Tibial artery (tissue), 4 donors: ENCODE measurements around the gene EGF.

Source experiments
- DNase-seq, 2 donors: peaks; one replicate each; pipeline ENCODE4 v3.0.0-alpha.2; 2019
- H3K27ac ChIP-seq, 2 donors: fragments of 200-600 bp; sonication (generic) in 1 of 2; 1 replicate in 1 of 2; 2 replicates in 1 of 2; pipeline ENCODE4 v1.5.1; 2018 to 2019; ENCODE audit warnings: mild to moderate bottlenecking in 1 of 2
- H3K27me3 ChIP-seq, 2 donors: fragments of 200-600 bp; sonication (generic) in 1 of 2; one replicate each; pipeline versions ENCODE4 v1.5.1 to v1.6.0; 2016 to 2019
- H3K36me3 ChIP-seq, 3 donors: fragments of 200-600 bp; sonication (generic) in 2 of 3; one replicate each; pipeline ENCODE4 v1.5.1; 2016 to 2019; ENCODE audit warnings: mild to moderate bottlenecking in 2 of 3
- H3K4me1 ChIP-seq, 4 donors: fragments of 200-600 bp; sonication (generic) in 2 of 4; 1 replicate in 3 of 4; 2 replicates in 1 of 4; pipeline ENCODE4 v1.5.1; 2016 to 2019
- H3K4me3 ChIP-seq, 2 donors: fragments of 200-600 bp; sonication (generic) in 1 of 2; 1 replicate in 1 of 2; 2 replicates in 1 of 2; pipeline ENCODE4 v1.5.1; 2018 to 2019; ENCODE audit warnings: mild to moderate bottlenecking in 2 of 2
- H3K9me3 ChIP-seq, 3 donors: fragments of 200-600 bp; sonication (generic) in 1 of 3; one replicate each; pipeline ENCODE4 v1.5.1; 2016 to 2019
- CTCF ChIP-seq, 2 experiments: fragments of 200-600 bp in 1 of 2; fragments of 450-650 bp in 1 of 2; IDR thresholded peaks; one replicate each; pipeline ENCODE4 v1.5.1; 2017 to 2019; ENCODE audit warnings: antibody characterized with exemption in 2 of 2, mild to moderate bottlenecking in 1 of 2, moderate library complexity in 1 of 2
- intact Hi-C: fragments of 100-400 bp; cut with DNase I; formaldehyde crosslinking; loops from one replicate; pipeline ENCODE4 v1.15.0; 2023; ENCODE audit warnings: low total_unique reads

Gene EGF

GRCh38 chr4:110005461-110006056, 92.9 kb downstream of the EGF start:
- no peak for DNase-seq
- H3K27ac ChIP-seq: no peak overlapping the region
- intact Hi-C loops: no loop called here
- H3K36me3 ChIP-seq: no peaks in the 10 kb centered on the region
- TF ChIP-seq CTCF (IDR thresholded peaks at IDR 0.05): peak; percentile 48 to 64
- H3K4me3 ChIP-seq: no peak overlapping the region
- H3K4me1 ChIP-seq: no peaks in the 10 kb centered on the region
- H3K27me3 ChIP-seq: peaks cover 0 to 3% of the 10 kb centered on the region in 2 donors
- no peaks in the 10 kb centered on the region for H3K9me3 ChIP-seq

- no peaks in the 10 kb centered on the region for H3K4me1 ChIP-seq
- H3K4me3 ChIP-seq: no peak overlapping the region
- intact Hi-C loops: no loop called here
- TF ChIP-seq CTCF (IDR thresholded peaks at IDR 0.05): no peak
- H3K27me3 ChIP-seq: peaks cover 0 to 3% of the 10 kb centered on the region in 2 donors
- no peak for DNase-seq
- H3K36me3 ChIP-seq: no peaks in the 10 kb centered on the region
- no peak overlapping the region for H3K27ac ChIP-seq
- no peaks in the 10 kb centered on the region for H3K9me3 ChIP-seq
Observed at GRCh38 chr4:110007217-110007616, 94.5 kb downstream of the EGF start.

GRCh38 chr4:110008540-110008939, 95.9 kb downstream of the EGF start:
- H3K4me1 ChIP-seq: no peaks in the 10 kb centered on the region
- intact Hi-C loops: no loop called here
- TF ChIP-seq CTCF (IDR thresholded peaks at IDR 0.05): no peak

GRCh38 chr4:110009550-110009949, 96.9 kb downstream of the EGF start:
- TF ChIP-seq CTCF (IDR thresholded peaks at IDR 0.05): no peak
- H3K4me3 ChIP-seq: no peak overlapping the region
- no peaks in the 10 kb centered on the region for H3K36me3 ChIP-seq
- no peak for DNase-seq
- H3K9me3 ChIP-seq: no peaks in the 10 kb centered on the region
- intact Hi-C loops: no loop called here
- H3K27me3 ChIP-seq: no peaks in the 10 kb centered on the region
- no peaks in the 10 kb centered on the region for H3K4me1 ChIP-seq
- no peak overlapping the region for H3K27ac ChIP-seq

More at GRCh38 chr4:110008540-110008939, 95.9 kb downstream of the EGF start:
- H3K27me3 ChIP-seq: peaks cover 0 to 3% of the 10 kb centered on the region in 2 donors
- H3K4me3 ChIP-seq: no peak overlapping the region
- H3K36me3 ChIP-seq: no peaks in the 10 kb centered on the region
- no peak for DNase-seq
- H3K9me3 ChIP-seq: no peaks in the 10 kb centered on the region
- H3K27ac ChIP-seq: no peak overlapping the region

- Histone ChIP-seq H3K27me3 (no peaks in the 10 kb centered on the region), H3K27ac (no peak overlapping the region), H3K4me1 (no peaks in the 10 kb centered on the region), H3K9me3 (no peaks in the 10 kb centered on the region), H3K4me3 (no peak overlapping the region), H3K36me3 (no peaks in the 10 kb centered on the region)
- no peak for TF ChIP-seq CTCF (IDR thresholded peaks at IDR 0.05)
- DNase-seq: no peak
- intact Hi-C loops: no loop called here
Observed at GRCh38 chr4:110010797-110011196, 98.1 kb downstream of the EGF start.

- no peaks in the 10 kb centered on the region for H3K9me3 ChIP-seq
- intact Hi-C loops: no loop called here
- no peak for DNase-seq
- H3K4me3 ChIP-seq: no peak overlapping the region
- no peak for TF ChIP-seq CTCF (IDR thresholded peaks at IDR 0.05)
- no peak overlapping the region for H3K27ac ChIP-seq
- no peaks in the 10 kb centered on the region for H3K36me3 ChIP-seq
- H3K4me1 ChIP-seq: no peaks in the 10 kb centered on the region
- H3K27me3 ChIP-seq: no peaks in the 10 kb centered on the region
Observed at GRCh38 chr4:110012917-110013316, 100.2 kb downstream of the EGF start.
